Smooth muscle cell (in vitro differentiated cells): Measurements from ENCODE around the gene ATG2A. TPM values are rescaled to one million over a fixed set of nuclear protein-coding genes. Genes with fewer than 3 reads are reported as not detected.

Experiments
- DNase-seq: peaks from one replicate; lab custom pipeline; 2025; ENCODE audit not compliant: unreplicated experiment; lab: John Stamatoyannopoulos, UW
- H2AFZ ChIP-seq: fragments of 200-600 bp; sonication (generic); 2 replicates; pipeline ENCODE4 v1.6.0; 2016; ENCODE audit warnings: antibody characterized with exemption, low read depth, mild to moderate bottlenecking
- H3F3A ChIP-seq: fragments of 200-600 bp; sonication (generic); 2 replicates; pipeline ENCODE4 v1.6.0; 2017; ENCODE audit warnings: antibody characterized with exemption, low read depth
- H3K27ac ChIP-seq: fragments of 200-600 bp; sonication (generic); 2 replicates; pipeline ENCODE4 v1.5.1; 2016; ENCODE audit warnings: low read depth, mild to moderate bottlenecking
- H3K27me3 ChIP-seq: fragments of 200-600 bp; sonication (generic); 2 replicates; pipeline ENCODE4 v1.6.1; 2016; ENCODE audit warnings: low read depth, mild to moderate bottlenecking
- H3K36me3 ChIP-seq: fragments of 200-600 bp; sonication (generic); 2 replicates; pipeline ENCODE4 v1.5.1; 2016; ENCODE audit warnings: low read depth
- H3K4me1 ChIP-seq: fragments of 200-600 bp; sonication (generic); 2 replicates; pipeline ENCODE4 v1.5.1; 2016; ENCODE audit warnings: low read depth
- H3K4me2 ChIP-seq: fragments of 200-600 bp; sonication (generic); 2 replicates; pipeline ENCODE4 v1.6.0; 2016; ENCODE audit warnings: mild to moderate bottlenecking
- H3K4me3 ChIP-seq: fragments of 200-600 bp; sonication (generic); 2 replicates; pipeline ENCODE4 v1.5.1; 2016; ENCODE audit warnings: mild to moderate bottlenecking
- H3K79me2 ChIP-seq: fragments of 200-600 bp; sonication (generic); 2 replicates; pipeline ENCODE4 v1.6.0; 2016; ENCODE audit warnings: low read depth, mild to moderate bottlenecking
- H3K9ac ChIP-seq: fragments of 200-600 bp; sonication (generic); 2 replicates; pipeline ENCODE4 v1.6.0; 2016; ENCODE audit warnings: low read depth
- H3K9me3 ChIP-seq: fragments of 200-600 bp; sonication (generic); replicated peaks from 2 replicates; pipeline ENCODE4 v1.5.1; 2016; ENCODE audit warnings: low read depth
- H4K20me1 ChIP-seq: fragments of 200-600 bp; sonication (generic); 2 replicates; pipeline ENCODE4 v1.6.0; 2016; ENCODE audit warnings: low read depth
- WGBS: methylation state at CpG from one replicate; pipeline ENCODE4 v1.1.7; 2016; ENCODE audit warnings: low lambda C conversion rate; 5-methylcytosine and 5-hydroxymethylcytosine counted together
- polyA plus RNA-seq: library from polyadenylated mRNA; unstranded; fragments of >200 nt; fragmentation: Nextera tagmentation; extraction: Ambion mirVana; gene quantifications from 2 replicates; pipeline ENCODE4 v1.2.1, GENCODE V29; 2016
- total RNA-seq: library from RNA; depleted of rRNA; stranded (reverse); fragments of >200 nt; gene quantifications from 2 replicates; pipeline ENCODE4 v1.2.3, GENCODE V29; 2014
- TF ChIP-seq, protein P1 (sequence below): fragments of 200-600 bp; sonication (generic); IDR thresholded peaks from 2 replicates; pipeline ENCODE4 v1.5.1; 2017; ENCODE audit warnings: borderline replicate concordance, mild to moderate bottlenecking, antibody characterized with exemption; ENCODE audit not compliant: insufficient read depth, poor library complexity, severe bottlenecking

Gene ATG2A
- total and polyA plus RNA-seq, 2 experiments from 2014 or later = 4.9 to 6.2 TPM

DNA sequence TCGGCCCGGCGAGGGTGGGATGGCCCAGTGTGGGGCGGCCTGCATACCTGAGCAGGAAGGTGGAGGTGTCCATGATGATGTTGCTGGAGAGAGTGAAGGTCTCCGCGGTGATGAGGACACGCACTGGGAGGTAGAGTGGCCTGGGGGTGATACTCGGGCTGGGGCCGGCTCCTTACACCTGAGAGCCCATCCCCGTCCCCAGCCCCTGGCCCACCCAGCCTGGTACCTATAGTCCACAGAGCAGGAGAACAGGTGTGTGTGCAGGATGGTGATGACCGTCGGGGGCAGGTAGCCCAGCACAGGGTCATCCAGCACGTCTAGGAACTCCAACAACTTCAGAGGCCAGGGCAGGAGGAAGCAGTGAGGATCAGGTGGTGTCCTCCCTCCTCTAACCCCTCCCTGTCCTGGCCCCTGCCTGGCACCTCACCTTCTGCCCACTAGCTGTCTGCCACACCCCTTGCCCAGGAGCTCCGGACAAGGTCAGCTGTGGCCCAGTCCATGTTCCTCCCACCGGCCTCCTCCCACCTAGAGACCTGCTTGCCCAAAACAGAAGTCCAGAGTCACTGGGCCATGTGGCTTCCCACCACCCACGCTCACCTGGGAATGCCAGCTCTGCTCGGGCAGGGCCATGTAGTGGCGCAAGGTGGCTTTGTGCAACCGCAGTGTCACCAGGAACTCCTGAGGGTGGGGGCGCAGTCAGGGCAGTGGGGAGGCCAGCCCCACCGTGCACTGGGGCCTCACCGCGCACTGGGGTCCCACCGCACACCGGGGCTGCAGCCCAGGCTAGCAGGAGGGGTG lies 11.3 kb downstream of the ATG2A start:
- H3K36me3 ChIP-seq = no peaks in the 10 kb centered on the region
- 98% methylated on average over 25 of the region's 25 CpGs for WGBS

DNA sequence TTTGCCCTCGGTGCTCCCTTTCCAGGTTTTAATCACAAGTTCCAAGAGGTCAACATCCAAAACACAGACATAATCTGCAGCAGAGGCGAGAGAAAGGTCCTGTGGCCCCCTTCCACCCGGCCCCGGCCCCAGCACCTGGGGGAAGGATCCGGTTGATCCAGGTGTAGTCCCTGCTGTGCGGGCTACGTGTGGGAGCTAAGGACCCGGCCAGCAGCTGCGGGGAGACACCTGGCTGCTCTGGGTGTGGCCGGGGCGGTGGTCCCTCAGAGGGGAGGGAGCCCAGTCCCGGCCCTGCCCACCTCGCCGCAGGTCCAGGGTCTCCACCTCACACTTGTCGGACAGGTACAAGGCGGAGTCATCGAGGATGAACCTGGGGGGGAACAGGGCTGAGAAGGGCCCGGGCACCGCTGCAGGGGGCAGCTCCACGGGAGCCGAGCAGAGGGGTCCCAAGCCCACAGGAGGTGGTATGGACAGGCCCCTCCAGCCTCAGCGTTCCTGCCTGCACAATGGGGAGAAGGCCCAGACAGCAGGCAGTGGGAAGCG lies 13.6 kb downstream of the ATG2A start:
- Histone ChIP-seq H3K4me1 (no peaks in the 10 kb centered on the region), H3K36me3 (no peaks in the 10 kb centered on the region), H3K27me3 (no peaks in the 10 kb centered on the region), H4K20me1 (no peaks in the 10 kb centered on the region), H3K79me2 (no peaks in the 10 kb centered on the region), H3K9ac (no peak overlapping the region), H3K9me3 (no peaks in the 10 kb centered on the region), H3K27ac (no peak overlapping the region), H2AFZ (no peak overlapping the region), H3F3A (no peaks in the 10 kb centered on the region), H3K4me3 (no peak overlapping the region), H3K4me2 (no peak overlapping the region)
- TF ChIP-seq, protein P1, sequence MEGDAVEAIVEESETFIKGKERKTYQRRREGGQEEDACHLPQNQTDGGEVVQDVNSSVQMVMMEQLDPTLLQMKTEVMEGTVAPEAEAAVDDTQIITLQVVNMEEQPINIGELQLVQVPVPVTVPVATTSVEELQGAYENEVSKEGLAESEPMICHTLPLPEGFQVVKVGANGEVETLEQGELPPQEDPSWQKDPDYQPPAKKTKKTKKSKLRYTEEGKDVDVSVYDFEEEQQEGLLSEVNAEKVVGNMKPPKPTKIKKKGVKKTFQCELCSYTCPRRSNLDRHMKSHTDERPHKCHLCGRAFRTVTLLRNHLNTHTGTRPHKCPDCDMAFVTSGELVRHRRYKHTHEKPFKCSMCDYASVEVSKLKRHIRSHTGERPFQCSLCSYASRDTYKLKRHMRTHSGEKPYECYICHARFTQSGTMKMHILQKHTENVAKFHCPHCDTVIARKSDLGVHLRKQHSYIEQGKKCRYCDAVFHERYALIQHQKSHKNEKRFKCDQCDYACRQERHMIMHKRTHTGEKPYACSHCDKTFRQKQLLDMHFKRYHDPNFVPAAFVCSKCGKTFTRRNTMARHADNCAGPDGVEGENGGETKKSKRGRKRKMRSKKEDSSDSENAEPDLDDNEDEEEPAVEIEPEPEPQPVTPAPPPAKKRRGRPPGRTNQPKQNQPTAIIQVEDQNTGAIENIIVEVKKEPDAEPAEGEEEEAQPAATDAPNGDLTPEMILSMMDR = no peak
- 97% methylated on average over 23 of the region's 23 CpGs for WGBS
- DNase-seq = no peak

More for the DNA sequence above, 11.3 kb downstream of the ATG2A start:
- H3K79me2 ChIP-seq = no peaks in the 10 kb centered on the region
- TF ChIP-seq, protein P1 = no peak
- no peaks in the 10 kb centered on the region for H3F3A ChIP-seq
- no peak overlapping the region for H3K9ac ChIP-seq
- no peaks in the 10 kb centered on the region for H3K27me3 ChIP-seq
- H3K4me3 ChIP-seq = no peak overlapping the region
- no peak for DNase-seq
- H3K4me1 ChIP-seq = no peaks in the 10 kb centered on the region
- no peak overlapping the region for H2AFZ ChIP-seq
- no peak overlapping the region for H3K4me2 ChIP-seq
- no peaks in the 10 kb centered on the region for H3K9me3 ChIP-seq
- H3K27ac ChIP-seq = no peak overlapping the region
- H4K20me1 ChIP-seq = no peaks in the 10 kb centered on the region

DNA sequence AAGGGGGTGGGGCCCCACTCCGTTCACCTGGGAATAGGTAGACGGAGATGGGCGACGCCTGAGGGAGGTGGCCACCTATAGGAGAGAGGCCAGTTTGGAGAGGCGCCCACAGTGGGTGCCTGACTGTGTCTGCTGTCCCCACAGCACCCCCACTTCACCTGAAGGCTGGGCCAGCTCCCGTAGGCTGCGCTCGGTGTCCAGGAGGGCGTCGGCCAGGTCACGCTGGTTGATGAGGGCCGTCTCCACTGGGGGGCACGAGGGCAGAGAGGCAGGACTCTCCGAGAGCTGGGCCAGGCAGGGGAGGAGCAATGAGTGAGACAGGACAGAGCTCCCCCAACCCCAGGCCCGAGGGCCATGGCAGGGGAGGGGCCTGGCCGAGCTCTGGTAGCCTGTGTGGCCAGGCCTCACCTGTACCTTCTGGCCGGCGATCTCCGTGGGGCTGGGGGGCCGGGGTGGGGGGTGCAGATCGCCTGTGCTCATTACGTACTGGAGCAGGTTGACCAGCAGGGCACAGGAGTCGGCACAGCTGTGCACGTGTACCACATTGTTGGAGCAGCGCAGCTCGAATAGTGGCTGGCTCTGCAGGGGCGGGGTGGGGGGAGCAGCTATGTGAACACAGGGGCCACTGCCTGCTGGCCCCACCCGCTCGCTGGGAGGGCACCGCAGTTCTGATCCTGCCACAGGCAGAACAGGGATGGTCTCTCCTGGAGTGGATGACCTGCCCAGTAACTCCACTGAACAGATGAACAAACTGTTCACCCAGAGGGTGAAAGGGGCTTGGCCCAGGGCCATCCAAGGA lies 14.7 kb downstream of the ATG2A start:
- no peak overlapping the region for H3K4me2 ChIP-seq

More for the DNA sequence above, 14.7 kb downstream of the ATG2A start:
- DNase-seq = no peak
- Histone ChIP-seq H3K27me3 (no peaks in the 10 kb centered on the region), H3K27ac (no peak overlapping the region), H3K79me2 (no peaks in the 10 kb centered on the region), H3K9me3 (no peaks in the 10 kb centered on the region), H3K36me3 (no peaks in the 10 kb centered on the region), H3K4me1 (no peaks in the 10 kb centered on the region), H2AFZ (no peak overlapping the region), H3F3A (no peaks in the 10 kb centered on the region), H3K4me3 (no peak overlapping the region), H3K9ac (no peak overlapping the region), H4K20me1 (no peaks in the 10 kb centered on the region)
- WGBS = 98% methylated on average over 7 of the region's 30 CpGs
- TF ChIP-seq, protein P1 = no peak
